Panc1 (cell line): ENCODE measurements around the gene CALD1. TPM values are rescaled to one million over a fixed set of nuclear protein-coding genes. Genes with fewer than 3 reads are reported as not detected.

Source experiments
- ATAC-seq: fragments of 200-7000 bp; cut with Tn5 transposase; 2 replicates; pipeline ENCODE4 v1.9.1; 2020; ENCODE audit warnings: mild to moderate bottlenecking, moderate library complexity
- BruUV-seq: library from RNA; stranded (reverse); fragments of 400-500 nt; replicated peaks from 2 replicates; lab custom pipeline; 2021; lab: Mats Ljungman, UMichigan
- CTCF ChIA-PET: fragments of 300-600 bp; sonication (Branson Sonifier 250); formaldehyde crosslinking; loops from one replicate; lab custom pipeline; 2022; ENCODE audit warnings: antibody characterized with exemption; lab: Charles Lee
- POLR2A ChIA-PET: fragments of 300-600 bp; sonication (Branson Sonifier 250); formaldehyde crosslinking; loops from one replicate; lab custom pipeline; 2022; ENCODE audit warnings: antibody characterized with exemption; lab: Charles Lee
- DNase-seq: peaks from one replicate; pipeline ENCODE4 v3.0.0-alpha.2; 2010; ENCODE audit warnings: low read depth, low spot score
- H3K27ac ChIP-seq: 2 replicates; pipeline ENCODE4 v1.5.1; 2011; ENCODE audit warnings: mild to moderate bottlenecking, low read length, inconsistent platforms
- H3K27me3 ChIP-seq: fragments of 200-500 bp; sonication (Bioruptor generic); 2 replicates; pipeline ENCODE4 v1.6.0; 2014; ENCODE audit warnings: low read length, inconsistent platforms; ENCODE audit not compliant: control insufficient read depth, insufficient read depth
- H3K36me3 ChIP-seq: fragments of 200-500 bp; sonication (Bioruptor generic); 2 replicates; pipeline ENCODE4 v1.5.1; 2014; ENCODE audit warnings: inconsistent platforms, mild to moderate bottlenecking, low read length, moderate library complexity; ENCODE audit not compliant: control insufficient read depth, insufficient read depth
- H3K4me1 ChIP-seq: 2 replicates; pipeline ENCODE4 v1.5.1; 2011; ENCODE audit warnings: inconsistent platforms, mild to moderate bottlenecking, low read length, moderate library complexity; ENCODE audit not compliant: control insufficient read depth, insufficient read depth
- H3K4me3 ChIP-seq, 2 experiments: 2 replicates each; pipeline ENCODE4 v1.5.1; 2011 to 2012; ENCODE audit warnings: low read depth in 2 of 2, low read length in 2 of 2, mild to moderate bottlenecking in 2 of 2, inconsistent platforms in 1 of 2, moderate library complexity in 1 of 2
- H3K9me3 ChIP-seq: fragments of 200-500 bp; sonication (Bioruptor generic); 2 replicates; pipeline ENCODE4 v1.5.1; 2014; ENCODE audit warnings: low read depth, mild to moderate bottlenecking, inconsistent platforms, low read length, moderate library complexity; ENCODE audit not compliant: control insufficient read depth, insufficient read depth
- CTCF ChIP-seq: fragments of 450-650 bp; IDR thresholded peaks from 2 replicates; pipeline ENCODE4 v1.5.1; 2017; ENCODE audit warnings: mild to moderate bottlenecking
- POLR2AphosphoS5 ChIP-seq: IDR thresholded peaks from 2 replicates; pipeline ENCODE4 v1.6.1; 2012; ENCODE audit warnings: mild to moderate bottlenecking, low read depth, low read length, moderate library complexity
- REST ChIP-seq, 2 experiments: IDR thresholded peaks; 2 replicates each; pipeline ENCODE4 v1.6.1; 2011 to 2012; ENCODE audit warnings: low read depth in 2 of 2, control low read depth in 1 of 2, low read length in 1 of 2, mild to moderate bottlenecking in 1 of 2, moderate library complexity in 1 of 2; ENCODE audit not compliant: insufficient read depth in 1 of 2
- SIN3A ChIP-seq: IDR thresholded peaks from 2 replicates; pipeline ENCODE4 v1.6.1; 2012; ENCODE audit warnings: low read depth, mild to moderate bottlenecking, low read length, moderate library complexity, borderline replicate concordance; ENCODE audit not compliant: insufficient read depth
- TCF7L2 ChIP-seq: IDR thresholded peaks from 2 replicates; pipeline ENCODE4 v1.6.1; 2011; ENCODE audit warnings: mild to moderate bottlenecking, low read depth, low read length, inconsistent platforms
- in situ Hi-C: cut with HindIII; loops from 2 replicates; pipeline ENCODE4 v1.10.0; 2016; ENCODE audit warnings: low sequenced_read_pairs, low pct_unique_long_range_greater_than_20kb
- intact Hi-C: fragments of 100-400 bp; cut with micrococcal nuclease; formaldehyde crosslinking; loops from one replicate; pipeline ENCODE4 v1.10.0; 2022; ENCODE audit not compliant: unreplicated experiment
- total RNA-seq: library from RNA; stranded (reverse); gene quantifications from one replicate; pipeline ENCODE4 v1.2.1, GENCODE V29; 2021; ENCODE audit not compliant: unreplicated experiment

The CALD1 gene
- total RNA-seq, 1 experiment from 2014 or later: 9.2 TPM

GRCh38 chr7:134851141-134851540 is 71.7 kb downstream of the CALD1 start:
- Histone ChIP-seq H3K4me1 (no peaks in the 10 kb centered on the region), H3K4me3 (no peak overlapping the region), H3K27me3 (no peaks in the 10 kb centered on the region), H3K27ac (no peak overlapping the region), H3K36me3 (no peaks in the 10 kb centered on the region), H3K9me3 (no peaks in the 10 kb centered on the region)
- ChIA-PET CTCF (no interaction called here), POLR2A (no interaction called here)
- in situ Hi-C loops (no loop called here), intact Hi-C loops (no loop called here)
- no peak for TF ChIP-seq POLR2AphosphoS5
- TF ChIP-seq SIN3A: no peak
- no peak for TF ChIP-seq TCF7L2
- no peak for TF ChIP-seq CTCF
- no peak for TF ChIP-seq REST (IDR thresholded peaks at IDR 0.05; ENCODE audit: insufficient read depth in 1 of 2, low read depth in 2 of 2, low read length in 1 of 2)
- no peak for ATAC-seq
- BruUV-seq: no TSS peak
- no peak for DNase-seq

- intact Hi-C loops (no loop called here), in situ Hi-C loops (no loop called here)
- DNase-seq (no peak), ATAC-seq (no peak)
- Histone ChIP-seq H3K27me3 (no peaks in the 10 kb centered on the region), H3K9me3 (no peaks in the 10 kb centered on the region), H3K4me1 (no peaks in the 10 kb centered on the region), H3K4me3 (no peak overlapping the region), H3K27ac (no peak overlapping the region), H3K36me3 (no peaks in the 10 kb centered on the region)
- ChIA-PET POLR2A (no interaction called here), CTCF (no interaction called here)
- no TSS peak for BruUV-seq
- TF ChIP-seq POLR2AphosphoS5: no peak
- no peak for TF ChIP-seq SIN3A
- TF ChIP-seq REST (IDR thresholded peaks at IDR 0.05; ENCODE audit: insufficient read depth in 1 of 2, low read depth in 2 of 2, low read length in 1 of 2): no peak
- TF ChIP-seq CTCF: no peak
- no peak for TF ChIP-seq TCF7L2
Observed at GRCh38 chr7:134852625-134853024, 73.2 kb downstream of the CALD1 start.
